22Rv1 (cell line): ENCODE results near the gene BCL10.
A peak's percentile ranks its signal among the peaks of the same experiment; 100 is the strongest.

Source experiments
- H3K27ac ChIP-seq: fragments of 450-650 bp; 2 replicates; pipeline ENCODE4 v1.5.1; 2017
- CTCF ChIP-seq: fragments of 450-650 bp; IDR thresholded peaks from 2 replicates; pipeline ENCODE4 v1.5.1; 2017; ENCODE audit warnings: mild to moderate bottlenecking
- ZFX ChIP-seq: fragments of 450-650 bp; IDR thresholded peaks from 2 replicates; pipeline ENCODE4 v1.6.1; 2017; ENCODE audit warnings: antibody characterized with exemption, borderline replicate concordance

The BCL10 gene

GRCh38 chr1:85276215-85276977, at the start of gene BCL10:
Gene BCL10 (minus strand): TSS chr1:85276632. CDS start chr1:85276352, 280 bp downstream.
- peak within 1 kb of the TSS; percentile 84 for H3K27ac ChIP-seq
- TF ChIP-seq ZFX, result no peak

GRCh38 chr1:85325920-85326319, 49.5 kb upstream of the BCL10 start:
- TF ChIP-seq ZFX (no peak), CTCF (no peak)
- H3K27ac ChIP-seq, result no peak overlapping the region

- H3K27ac ChIP-seq, result no peak overlapping the region
- TF ChIP-seq CTCF (no peak), ZFX (no peak)
Observed at GRCh38 chr1:85323770-85324169, 47.3 kb upstream of the BCL10 start.

- TF ChIP-seq ZFX, result no peak
- no peak for TF ChIP-seq CTCF
- H3K27ac ChIP-seq, result no peak overlapping the region
Observed at GRCh38 chr1:85322655-85323054, 46.2 kb upstream of the BCL10 start.

GRCh38 chr1:85321237-85321964, 45.0 kb upstream of the BCL10 start:
- no peak overlapping the region for H3K27ac ChIP-seq

GRCh38 chr1:85320371-85321131, 44.1 kb upstream of the BCL10 start:
- no peak overlapping the region for H3K27ac ChIP-seq
- TF ChIP-seq ZFX (no peak), CTCF (no peak)

More at GRCh38 chr1:85321237-85321964, 45.0 kb upstream of the BCL10 start:
- no peak for TF ChIP-seq CTCF
- TF ChIP-seq ZFX, result no peak

- no peak for TF ChIP-seq ZFX
- no peak overlapping the region for H3K27ac ChIP-seq
Observed at GRCh38 chr1:85319931-85320330, 43.5 kb upstream of the BCL10 start.

- no peak for TF ChIP-seq CTCF
- TF ChIP-seq ZFX, result no peak
- no peak overlapping the region for H3K27ac ChIP-seq
Observed at GRCh38 chr1:85319491-85319890, 43.1 kb upstream of the BCL10 start.
